HG03108 (cell line): ENCODE measurements around the gene RPL15.
"Not testable (repeated sequence)": the region's sequence is repeated elsewhere in the genome, so short reads cannot be mapped to it uniquely, and the experiment has no call there.

Experiments used
- ATAC-seq: cut with Tn5 transposase; IDR thresholded peaks from one replicate; pipeline ENCODE4 v1.9.1; 2021; ENCODE audit warnings: moderate library complexity; ENCODE audit not compliant: unreplicated experiment

Gene RPL15

GRCh38 chr3:23916886-23917678 is at the start of gene RPL15, which contains the start of gene NKIRAS1:
RPL15 (plus strand) TSS chr3:23917132; CDS start chr3:23917860, 728 bp downstream.
NKIRAS1 (minus strand) TSS chr3:23916990; CDS start chr3:23910904, 6,086 bp downstream.
- peak; percentile 96 for ATAC-seq

GRCh38 chr3:23867400-23867799 is 49.5 kb upstream of the RPL15 start:
- ATAC-seq = no peak

- no peak for ATAC-seq
Observed at GRCh38 chr3:23867838-23868237, 49.1 kb upstream of the RPL15 start.

- ATAC-seq = no peak
Observed at GRCh38 chr3:23869977-23870662, 46.8 kb upstream of the RPL15 start.

- ATAC-seq = not testable (repeated sequence)
Observed at GRCh38 chr3:23870663-23871043, 46.3 kb upstream of the RPL15 start.

GRCh38 chr3:23871361-23871760 is 45.6 kb upstream of the RPL15 start:
- not testable (repeated sequence) for ATAC-seq

GRCh38 chr3:23872330-23872729 is 44.6 kb upstream of the RPL15 start:
- ATAC-seq = no peak

- ATAC-seq = no peak
Observed at GRCh38 chr3:23873941-23874340, 43.0 kb upstream of the RPL15 start.

- no peak for ATAC-seq
Observed at GRCh38 chr3:23874359-23875112, 42.4 kb upstream of the RPL15 start.

GRCh38 chr3:23875113-23875725 is 41.7 kb upstream of the RPL15 start:
- no peak for ATAC-seq

GRCh38 chr3:23876923-23877322 is 40.0 kb upstream of the RPL15 start:
- no peak for ATAC-seq

GRCh38 chr3:23877329-23877980 is 39.5 kb upstream of the RPL15 start:
- no peak for ATAC-seq

- ATAC-seq = no peak
Observed at GRCh38 chr3:23879485-23879884, 37.4 kb upstream of the RPL15 start.

GRCh38 chr3:23880703-23881339 is 36.1 kb upstream of the RPL15 start:
- no peak for ATAC-seq

- not testable (repeated sequence) for ATAC-seq
Observed at GRCh38 chr3:23881993-23882392, 34.9 kb upstream of the RPL15 start.

GRCh38 chr3:23882487-23882918 is 34.4 kb upstream of the RPL15 start:
- no peak for ATAC-seq

- ATAC-seq = no peak
Observed at GRCh38 chr3:23884481-23884880, 32.5 kb upstream of the RPL15 start.

- ATAC-seq = no peak
Observed at GRCh38 chr3:23885210-23885609, 31.7 kb upstream of the RPL15 start.

- no peak for ATAC-seq
Observed at GRCh38 chr3:23886311-23886710, 30.6 kb upstream of the RPL15 start.

GRCh38 chr3:23888617-23889228 is 28.2 kb upstream of the RPL15 start:
- no peak for ATAC-seq
